Stimulated activated CD8-positive, alpha-beta memory T cell treated with anti-CD3 and anti-CD28 coated beads, Interleukin-12 subunit alpha, Interleukin-12 subunit beta, amount 100 ng/mL, for 4 hours (primary cell): ENCODE measurements around the gene EPB41L4A.
"Not testable (repeated sequence)": the region's sequence is repeated elsewhere in the genome, so short reads cannot be mapped to it uniquely, and the experiment has no call there.

ENCODE experiments used
- DNase-seq: peaks from one replicate; pipeline ENCODE4 v3.0.0-alpha.2; 2020; ENCODE audit warnings: low read depth

The EPB41L4A gene

GRCh38 chr5:112401924-112402323 lies 17.2 kb downstream of the EPB41L4A start:
- DNase-seq, result no peak

DNA sequence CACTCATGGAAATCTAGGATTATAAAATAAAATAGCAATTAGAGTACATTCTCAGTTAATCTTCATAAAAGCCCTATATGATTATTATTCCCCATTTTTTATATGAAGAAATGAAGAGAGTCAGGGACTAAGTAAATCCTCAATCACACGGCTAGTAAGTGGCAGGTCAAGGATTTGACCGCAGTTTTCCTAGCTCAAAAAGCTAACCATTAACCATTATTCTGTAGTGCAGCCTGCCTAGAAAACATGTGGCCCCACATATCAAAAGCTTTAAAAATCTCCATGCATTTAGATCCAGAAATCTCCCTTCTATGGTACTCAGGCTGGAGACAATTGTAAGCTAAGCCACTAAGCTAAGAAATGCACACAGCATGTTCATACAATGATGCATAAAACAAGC lies 21.4 kb downstream of the EPB41L4A start:
- DNase-seq, result no peak

- no peak for DNase-seq
These were observed 22.6 kb downstream of the EPB41L4A start for GRCh38 chr5:112396430-112396829.

DNA sequence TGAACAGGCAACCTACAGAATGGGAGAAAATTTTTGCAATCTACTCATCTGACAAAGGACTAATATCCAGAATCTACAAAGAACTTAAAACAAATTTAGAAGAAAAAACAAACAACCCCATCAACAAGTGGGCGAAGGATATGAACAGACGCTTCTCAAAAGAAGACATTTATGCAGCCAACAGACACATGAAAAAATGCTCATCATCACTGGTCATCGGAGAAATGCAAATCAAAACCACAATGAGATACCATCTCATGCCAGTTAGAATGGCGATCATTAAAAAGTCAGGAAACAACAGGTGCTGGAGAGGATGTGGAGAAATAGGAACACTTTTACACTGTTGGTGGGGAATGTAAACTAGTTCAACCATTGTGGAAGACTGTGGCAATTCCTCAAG lies 23.8 kb downstream of the EPB41L4A start:
- not testable (repeated sequence) for DNase-seq

- no peak for DNase-seq
These were observed 28.8 kb downstream of the EPB41L4A start for GRCh38 chr5:112390327-112390726.

DNA sequence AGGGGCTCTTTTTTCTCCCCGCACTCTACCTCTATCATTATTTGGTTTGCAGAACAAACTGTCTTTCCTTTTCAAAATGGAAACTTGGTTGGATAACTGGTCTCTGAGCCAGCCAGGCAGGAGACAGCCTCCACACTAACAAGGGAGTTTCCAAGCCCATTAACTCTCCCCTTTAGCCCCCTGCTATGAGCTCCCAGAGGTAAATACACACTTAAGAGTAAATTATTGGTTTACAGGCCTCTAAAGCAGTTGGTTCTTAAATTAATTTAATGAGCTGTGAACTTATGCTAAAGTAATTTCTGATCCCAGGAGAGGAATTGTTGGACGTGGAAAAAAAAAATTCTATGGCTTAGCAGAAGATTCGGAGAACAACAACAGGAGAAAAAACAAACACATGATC lies 30.3 kb downstream of the EPB41L4A start:
- no peak for DNase-seq

- no peak for DNase-seq
These were observed 31.0 kb downstream of the EPB41L4A start for GRCh38 chr5:112388074-112388473.

DNA sequence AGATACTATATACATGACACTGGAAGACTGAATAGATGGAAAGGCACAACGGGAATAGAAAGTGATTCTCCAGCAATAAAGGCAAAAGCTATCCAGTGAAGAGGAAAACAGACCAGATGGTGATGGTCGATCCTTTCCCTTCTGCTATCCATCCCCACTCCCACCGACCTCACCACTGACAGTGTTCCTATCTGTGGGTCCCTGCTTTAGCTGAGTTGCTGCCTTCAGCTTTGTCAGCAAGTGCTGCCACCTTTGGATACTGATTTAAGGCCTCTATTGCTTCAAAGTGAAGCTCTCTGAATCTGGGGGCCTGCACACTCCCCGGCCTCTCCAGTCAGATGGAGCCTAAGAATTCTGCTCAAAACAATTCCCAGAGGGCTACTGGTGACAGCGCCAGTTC lies 32.3 kb downstream of the EPB41L4A start:
- DNase-seq, result no peak

DNA sequence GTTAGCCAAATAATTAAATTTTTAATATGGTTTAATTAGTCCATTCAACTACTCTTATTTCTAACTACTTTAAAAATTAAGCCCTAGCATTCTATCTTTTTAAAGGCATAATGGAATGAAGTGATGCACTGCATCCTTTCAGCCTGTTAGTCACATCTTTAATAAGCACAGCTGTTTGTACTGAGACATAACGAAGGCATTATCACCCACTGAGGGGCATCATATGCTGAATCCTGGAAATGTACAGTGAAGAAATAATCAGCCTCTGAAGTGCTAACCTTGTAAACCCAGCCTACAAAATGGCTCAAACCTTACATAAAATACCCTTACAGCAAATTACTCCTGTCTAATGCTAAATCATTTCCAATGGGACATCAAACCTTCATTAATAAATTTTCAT lies 33.1 kb downstream of the EPB41L4A start:
- DNase-seq, result no peak

DNA sequence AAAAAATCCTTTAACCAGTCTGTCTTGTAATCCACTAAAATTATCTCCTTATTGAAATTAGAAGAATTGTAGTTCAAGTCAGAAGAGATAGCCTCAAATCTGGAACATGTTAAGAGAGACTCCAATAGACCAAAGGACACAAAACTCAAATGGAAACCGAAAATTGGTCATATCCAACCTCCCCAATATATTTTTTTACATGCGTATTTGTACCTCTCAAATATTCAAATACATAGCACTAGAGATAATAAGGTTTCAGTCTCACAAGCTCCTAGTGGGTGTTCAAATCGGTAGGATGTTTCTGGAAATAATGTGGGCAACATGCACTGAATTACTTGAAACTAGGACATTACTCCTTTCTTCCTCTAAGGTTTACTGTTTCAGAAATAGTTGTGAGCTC lies 33.5 kb downstream of the EPB41L4A start:
- DNase-seq, result no peak

DNA sequence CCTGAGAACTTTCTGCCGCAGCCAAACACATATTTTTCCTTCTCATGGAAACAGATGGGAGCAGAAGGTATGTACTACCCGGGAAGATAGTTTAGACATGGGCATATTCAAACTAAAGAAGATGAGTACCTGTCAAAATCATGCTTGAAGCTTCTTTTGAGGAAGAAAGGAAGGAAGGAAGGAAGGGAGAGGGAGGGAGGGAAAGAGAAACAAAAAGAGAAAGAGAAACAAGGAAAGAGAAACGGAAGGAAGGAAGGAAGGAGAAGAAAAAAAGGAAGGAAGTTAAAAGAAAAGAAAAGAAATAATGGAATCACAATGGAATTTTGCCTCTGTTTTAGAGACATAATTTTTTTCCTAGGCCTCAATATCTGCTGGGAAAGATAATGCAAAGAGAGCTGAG lies 34.6 kb downstream of the EPB41L4A start:
- no peak for DNase-seq

- no peak for DNase-seq
These were observed 36.2 kb downstream of the EPB41L4A start for GRCh38 chr5:112382886-112383285.

DNA sequence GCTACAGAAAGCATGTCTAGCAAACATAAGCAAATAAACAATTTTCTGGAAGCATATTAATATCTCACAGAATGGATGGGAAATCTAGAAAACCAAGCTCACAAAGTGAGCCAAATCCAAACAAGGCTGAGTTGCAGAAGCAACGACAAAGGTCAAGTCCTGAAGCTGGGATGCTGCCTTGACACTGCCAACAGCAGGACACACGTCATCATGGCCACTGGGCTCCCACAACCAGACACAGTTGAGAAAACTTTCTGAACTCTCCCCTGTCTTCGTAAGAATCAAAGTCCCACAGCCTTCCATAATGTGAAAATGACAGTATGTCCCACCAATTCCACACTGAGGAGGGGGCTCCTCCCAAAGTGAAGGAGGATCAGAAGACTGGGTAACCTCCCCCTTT lies 37.6 kb downstream of the EPB41L4A start:
- DNase-seq, result no peak

GRCh38 chr5:112379542-112380325 lies 39.3 kb downstream of the EPB41L4A start:
- DNase-seq, result no peak

GRCh38 chr5:112374818-112375217 lies 44.3 kb downstream of the EPB41L4A start:
- no peak for DNase-seq

GRCh38 chr5:112374356-112374755 lies 44.7 kb downstream of the EPB41L4A start:
- no peak for DNase-seq

- DNase-seq, result no peak
These were observed 45.2 kb downstream of the EPB41L4A start for GRCh38 chr5:112373885-112374284.

GRCh38 chr5:112372543-112372942 lies 46.5 kb downstream of the EPB41L4A start:
- no peak for DNase-seq

GRCh38 chr5:112371067-112371466 lies 48.0 kb downstream of the EPB41L4A start:
- DNase-seq, result no peak

DNA sequence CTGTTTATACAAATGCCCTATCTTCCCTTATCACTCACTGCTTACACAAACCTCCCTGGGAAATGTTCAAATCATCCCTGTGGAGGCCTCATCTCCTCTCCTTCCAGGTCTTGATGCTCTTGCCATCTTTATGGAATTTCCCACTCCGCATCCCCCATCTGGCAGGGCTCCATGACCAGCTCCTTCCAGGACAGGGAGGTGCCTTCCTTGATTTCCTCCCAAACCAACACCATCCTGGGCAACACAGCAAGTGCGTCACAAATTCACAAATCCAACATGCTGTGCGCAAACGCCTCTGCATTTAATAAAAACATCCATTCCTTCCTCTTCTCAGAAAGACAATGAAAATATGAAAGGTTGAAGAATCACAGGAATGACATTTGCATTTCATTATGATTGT lies 51.7 kb downstream of the EPB41L4A start:
- no peak for DNase-seq

GRCh38 chr5:112366987-112367386 lies 52.1 kb downstream of the EPB41L4A start:
- no peak for DNase-seq

DNA sequence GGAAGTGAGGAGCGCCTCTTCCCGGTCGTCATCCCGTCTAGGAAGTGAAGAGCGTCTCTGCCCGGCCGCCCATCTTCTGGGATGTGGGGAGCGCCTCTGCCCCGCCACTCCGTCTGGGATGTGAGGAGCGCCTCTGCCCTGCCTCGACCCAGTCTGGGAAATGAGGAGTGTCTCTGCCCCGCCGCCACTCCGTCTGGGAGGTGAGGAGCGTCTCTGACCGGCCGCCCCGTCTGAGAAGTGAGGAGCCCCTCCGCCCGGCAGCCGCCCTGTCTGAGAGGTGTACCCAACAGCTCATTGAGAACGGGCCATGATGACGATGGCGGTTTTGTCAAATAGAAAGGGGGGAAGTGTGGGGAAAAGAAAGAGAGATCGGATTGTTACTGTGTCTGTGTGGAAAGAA lies 58.3 kb downstream of the EPB41L4A start:
- DNase-seq, result not testable (repeated sequence)

GRCh38 chr5:112356178-112356956 lies 62.7 kb downstream of the EPB41L4A start:
- DNase-seq, result no peak
